ENCODE results near the gene OR4N5.
"Not testable (repeated sequence)": the region's sequence is repeated elsewhere in the genome, so short reads cannot be mapped to it uniquely, and the experiment has no call there.

Gene OR4N5, protein sequence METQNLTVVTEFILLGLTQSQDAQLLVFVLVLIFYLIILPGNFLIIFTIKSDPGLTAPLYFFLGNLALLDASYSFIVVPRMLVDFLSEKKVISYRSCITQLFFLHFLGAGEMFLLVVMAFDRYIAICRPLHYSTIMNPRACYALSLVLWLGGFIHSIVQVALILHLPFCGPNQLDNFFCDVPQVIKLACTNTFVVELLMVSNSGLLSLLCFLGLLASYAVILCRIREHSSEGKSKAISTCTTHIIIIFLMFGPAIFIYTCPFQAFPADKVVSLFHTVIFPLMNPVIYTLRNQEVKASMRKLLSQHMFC

DNA sequence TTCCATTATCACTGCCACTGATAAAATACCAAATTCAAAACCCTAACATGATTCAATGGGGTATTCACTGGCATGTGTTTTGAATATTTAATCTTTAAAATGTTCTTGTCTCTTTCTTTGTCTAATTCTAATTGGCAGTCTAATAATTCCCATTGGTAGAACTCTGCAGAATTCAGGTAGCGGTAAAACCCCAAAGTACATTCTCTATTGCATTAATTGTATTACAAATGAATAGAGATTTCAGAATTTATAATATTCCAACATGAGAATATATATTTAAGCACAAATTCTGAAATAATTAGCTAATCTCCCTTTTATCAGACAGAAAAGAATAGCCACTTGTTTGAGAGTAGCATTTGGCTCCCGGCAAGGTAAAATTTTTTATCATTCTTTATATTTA, at the start of gene OR4N5:
Gene OR4N5 (plus strand): TSS at position 301 of the 400 bp plus-strand sequence. CDS start 4,916 bp downstream, outside the sequence.
- DNase-seq, result no peak

DNA sequence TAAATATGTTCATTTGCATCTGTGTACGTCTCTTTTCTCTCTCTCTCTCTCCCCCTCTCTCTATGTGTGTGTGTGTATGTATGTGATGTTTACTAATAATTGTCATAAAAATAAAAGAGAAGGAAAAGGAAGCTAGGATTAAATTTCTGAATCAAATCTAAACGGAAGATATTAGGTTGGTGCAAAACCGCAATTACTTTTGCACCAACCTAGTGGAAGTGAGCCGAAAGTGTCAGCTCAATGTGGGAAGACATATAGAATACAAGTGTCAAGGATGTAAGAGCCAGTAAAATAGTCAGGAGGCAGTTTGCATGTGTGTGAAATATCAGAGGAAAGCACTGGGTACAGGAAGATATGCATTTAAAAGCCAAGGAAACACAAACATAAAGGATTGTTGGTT, 46.6 kb upstream of the OR4N5 start:
- no peak for DNase-seq

DNA sequence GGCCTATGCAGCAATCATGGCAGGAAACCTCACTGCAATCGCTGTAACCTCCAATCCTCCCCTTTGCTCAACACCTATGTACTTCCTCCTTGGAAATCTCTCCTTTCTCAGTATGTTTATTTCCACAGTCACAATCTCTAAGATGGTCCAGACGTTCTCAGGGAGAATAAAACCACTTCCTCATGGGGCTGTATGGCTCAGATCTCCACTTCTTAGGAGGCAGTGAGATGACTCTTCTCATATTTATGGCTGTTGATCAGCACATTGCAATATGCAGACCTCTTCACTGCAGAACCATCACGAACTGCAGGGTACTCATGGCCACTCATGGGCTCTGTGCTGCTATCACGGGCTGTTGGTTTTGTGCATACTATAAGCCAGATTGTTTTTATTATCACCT, 45.2 kb upstream of the OR4N5 start:
- no peak for DNase-seq

DNA sequence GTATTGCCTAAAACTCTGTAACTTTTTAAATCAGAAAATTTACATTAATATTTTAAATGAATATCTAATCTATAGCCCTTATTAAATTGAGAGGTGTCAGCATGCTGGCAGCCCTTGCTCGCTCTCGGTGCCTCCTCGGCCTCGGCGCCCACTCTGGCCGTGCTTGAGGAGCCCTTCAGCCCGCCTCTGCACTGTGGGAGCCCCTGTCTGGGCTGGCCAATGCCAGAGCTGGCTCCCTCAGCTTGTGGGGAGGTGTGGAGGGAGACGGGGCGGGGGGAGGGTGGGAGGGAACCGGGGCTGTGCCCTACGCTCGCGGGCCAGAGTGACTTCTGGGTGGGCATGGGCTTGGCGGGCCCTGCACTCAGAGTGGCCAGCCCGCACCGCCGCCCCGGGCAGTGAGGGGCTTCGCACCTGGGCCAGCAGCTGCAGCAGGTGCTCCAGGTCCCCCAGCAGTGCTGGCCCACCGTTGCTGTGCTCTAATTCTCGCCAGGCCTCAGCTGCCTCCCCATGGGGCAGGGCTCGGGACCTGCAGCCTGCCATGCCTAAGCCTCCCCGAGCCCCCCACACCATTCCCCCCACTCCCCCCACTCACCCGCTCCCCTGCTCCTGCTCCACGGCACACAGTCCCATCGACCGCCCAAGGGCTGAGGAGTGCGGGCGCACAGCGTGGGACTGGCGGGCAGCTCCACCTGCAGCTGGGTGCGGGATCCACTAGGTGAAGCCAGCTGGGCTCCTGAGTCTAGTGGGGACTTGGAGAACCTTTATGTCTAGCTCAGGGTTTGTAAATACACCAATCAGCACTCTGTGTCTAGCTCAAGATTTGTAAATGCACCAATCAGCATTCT, 39.5 kb upstream of the OR4N5 start:
- not testable (repeated sequence) for DNase-seq

DNA sequence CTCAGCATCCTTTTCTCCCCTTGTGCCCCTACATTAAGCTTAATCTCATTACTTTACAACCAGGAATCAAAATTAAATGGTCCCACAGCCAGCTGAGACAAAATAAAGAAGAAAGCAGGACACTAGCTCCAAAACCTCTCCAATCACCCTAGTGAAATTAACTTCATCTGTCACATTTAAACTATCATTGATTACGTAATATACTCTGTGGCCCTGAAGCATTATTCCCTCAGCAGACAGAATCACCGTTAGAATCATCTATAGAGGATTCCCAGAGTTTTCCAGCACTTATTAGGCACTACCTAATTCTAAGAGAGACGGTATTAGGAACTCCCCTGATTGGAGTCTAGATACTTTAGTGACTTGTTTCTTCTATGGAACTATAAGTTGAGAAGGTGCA, 28.2 kb upstream of the OR4N5 start, which contains the start of gene OR4K17:
Gene OR4K17 (plus strand): TSS at position 302 of the 400 bp plus-strand sequence. CDS start 6,761 bp downstream, outside the sequence.
- DNase-seq, result no peak

DNA sequence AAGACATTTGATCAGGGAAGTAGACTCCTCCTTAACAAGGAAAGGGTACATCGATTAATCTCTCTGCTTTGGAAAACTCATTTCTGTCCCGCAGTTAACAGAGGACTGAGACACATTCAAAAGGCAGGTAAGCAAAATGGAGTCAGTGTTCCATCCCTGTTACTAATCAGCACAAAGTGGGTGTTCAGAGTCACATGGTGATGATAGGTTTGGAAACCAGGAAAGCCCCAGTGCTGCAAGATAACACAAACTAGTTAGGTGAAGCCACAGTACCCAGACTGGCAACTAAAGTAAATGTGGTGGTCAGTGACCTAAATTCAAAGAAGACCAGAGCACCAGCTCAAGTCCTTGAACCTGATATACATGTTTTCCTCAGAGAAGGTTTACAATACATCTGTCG, 26.3 kb upstream of the OR4N5 start:
- no peak for DNase-seq

DNA sequence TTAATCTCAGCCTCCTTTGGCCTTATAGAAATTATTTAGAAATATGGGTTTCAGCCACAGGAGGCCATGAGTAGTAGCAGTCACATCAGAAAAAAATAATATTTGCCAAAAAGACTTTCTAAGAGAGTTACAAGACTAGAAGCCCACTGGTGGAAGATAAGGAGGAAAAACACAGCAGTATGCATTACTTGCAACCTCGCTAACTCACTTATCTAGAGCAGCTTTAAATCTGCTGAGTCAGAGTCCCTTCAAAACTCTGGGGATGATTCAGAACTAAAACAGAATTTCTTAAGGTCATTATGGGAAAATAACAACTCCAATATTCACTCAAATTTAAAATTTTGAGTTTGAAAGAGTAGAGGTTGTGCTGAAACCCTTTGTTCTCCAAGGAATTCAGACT, 21.9 kb upstream of the OR4N5 start:
- no peak for DNase-seq

DNA sequence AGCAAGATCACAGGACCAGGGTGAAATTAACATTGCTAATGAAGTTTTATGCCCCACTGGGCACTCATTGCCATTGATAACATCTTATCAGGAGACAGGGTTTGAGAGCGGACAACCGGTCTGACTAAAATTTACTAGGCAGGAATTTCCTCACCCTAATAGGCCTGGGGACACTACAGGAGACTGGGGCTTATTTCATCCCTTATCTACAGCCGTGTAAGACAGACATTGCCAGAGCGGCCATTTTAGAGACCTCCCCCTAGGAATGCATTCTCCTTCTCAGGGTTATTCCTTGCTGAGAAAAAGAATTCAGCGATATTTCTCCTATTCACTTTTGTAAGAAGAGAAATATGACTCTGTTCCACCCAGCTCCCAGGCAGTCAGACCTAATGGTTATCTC, 19.8 kb upstream of the OR4N5 start:
- no peak for DNase-seq

DNA sequence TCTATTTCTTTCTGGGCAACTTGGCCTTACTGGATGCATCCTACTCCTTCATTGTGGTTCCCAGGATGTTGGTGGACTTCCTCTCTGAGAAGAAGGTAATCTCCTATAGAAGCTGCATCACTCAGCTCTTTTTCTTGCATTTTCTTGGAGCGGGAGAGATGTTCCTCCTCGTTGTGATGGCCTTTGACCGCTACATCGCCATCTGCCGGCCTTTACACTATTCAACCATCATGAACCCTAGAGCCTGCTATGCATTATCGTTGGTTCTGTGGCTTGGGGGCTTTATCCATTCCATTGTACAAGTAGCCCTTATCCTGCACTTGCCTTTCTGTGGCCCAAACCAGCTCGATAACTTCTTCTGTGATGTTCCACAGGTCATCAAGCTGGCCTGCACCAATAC, 5.3 kb downstream of the OR4N5 start:
- no peak for DNase-seq

DNA sequence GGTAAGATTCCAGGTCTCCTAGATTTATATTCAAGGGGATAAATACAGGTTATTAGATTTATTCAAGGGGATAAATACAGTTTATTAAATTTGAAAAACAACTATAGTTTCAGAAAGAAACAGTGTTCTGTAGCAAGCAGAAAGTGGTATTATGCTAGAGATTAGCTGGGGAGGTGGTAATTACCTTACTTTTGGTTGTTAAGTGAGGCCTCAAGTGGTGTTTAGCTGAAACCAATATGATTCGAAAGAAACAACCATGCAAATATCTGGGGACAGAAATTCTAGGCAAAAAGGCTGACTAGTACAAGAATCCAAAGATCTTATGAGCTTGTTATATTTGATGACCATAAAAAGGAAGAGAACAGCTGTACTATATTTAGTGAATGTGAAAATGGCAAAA, 6.2 kb downstream of the OR4N5 start:
- DNase-seq, result no peak

DNA sequence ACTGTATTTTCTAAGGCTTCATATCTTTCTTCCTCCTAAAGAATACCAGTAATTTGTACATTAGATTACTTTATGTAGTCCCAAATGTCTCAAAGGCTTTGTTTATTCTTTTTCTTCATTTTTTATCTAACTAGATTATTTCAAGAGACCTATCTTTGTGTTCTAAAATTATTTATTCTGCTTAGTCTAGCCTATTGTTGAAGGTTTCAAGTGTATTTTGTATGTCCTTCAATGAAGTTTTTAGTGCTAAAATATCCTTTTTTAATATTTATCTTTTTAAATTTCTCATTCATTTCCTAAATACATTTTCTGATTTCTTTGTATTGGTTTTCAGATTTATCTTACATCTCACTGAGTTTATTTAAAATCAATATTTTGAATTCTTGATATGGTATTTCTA, 25.8 kb downstream of the OR4N5 start:
- no peak for DNase-seq

DNA sequence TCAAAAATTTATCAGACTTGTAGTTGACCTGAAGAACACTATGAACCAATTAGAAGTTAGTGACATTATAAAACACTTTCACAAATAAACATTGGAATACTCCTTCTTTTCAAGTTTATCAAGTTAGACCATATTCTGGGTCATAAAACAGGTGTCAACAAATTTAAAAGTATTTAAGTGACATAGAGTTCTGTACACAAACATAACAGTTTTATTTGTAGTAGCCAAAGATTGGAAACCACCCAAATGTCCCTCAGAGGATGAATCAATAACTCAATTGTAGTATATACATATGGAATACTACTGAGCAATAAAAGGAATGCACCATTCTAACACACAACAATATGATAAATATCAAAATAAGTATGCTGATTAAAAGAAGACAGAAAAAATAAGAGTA, 28.5 kb downstream of the OR4N5 start:
- no peak for DNase-seq

DNA sequence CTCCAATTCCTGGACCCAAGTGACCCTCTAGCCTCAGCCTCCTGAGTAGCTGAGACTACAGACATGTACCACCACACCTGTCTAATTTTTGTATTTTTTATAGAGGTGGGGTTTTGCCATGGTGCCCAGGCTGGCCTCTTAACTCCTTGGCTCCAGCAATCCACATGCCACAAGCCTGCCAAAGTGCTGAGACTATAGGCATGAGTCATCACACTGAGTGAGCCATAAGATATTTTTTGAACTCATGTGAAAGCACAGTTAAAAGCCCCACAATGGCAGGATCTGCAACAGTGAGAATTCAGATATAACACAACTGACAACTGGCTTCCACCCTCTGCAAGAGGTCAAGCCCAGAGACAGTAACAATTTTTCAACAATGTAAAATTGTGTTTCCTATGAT, 31.2 kb downstream of the OR4N5 start:
- not testable (repeated sequence) for DNase-seq

DNA sequence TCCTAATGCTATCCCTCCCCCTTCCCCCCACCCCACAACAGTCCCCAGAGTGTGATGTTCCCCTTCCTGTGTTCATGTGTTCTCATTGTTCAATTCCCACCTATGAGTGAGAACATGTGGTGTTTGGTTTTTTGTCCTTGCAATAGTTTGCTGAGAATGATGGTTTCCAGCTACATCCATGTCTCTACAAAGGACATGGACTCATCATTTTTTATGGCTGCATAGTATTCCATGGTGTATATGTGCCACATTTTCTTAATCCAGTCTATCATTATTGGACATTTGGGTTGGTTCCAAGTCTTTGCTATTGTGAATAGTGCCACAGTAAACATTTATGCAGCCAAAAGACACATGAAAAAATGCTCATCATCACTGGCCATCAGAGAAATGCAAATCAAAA, 35.6 kb downstream of the OR4N5 start:
- not testable (repeated sequence) for DNase-seq

DNA sequence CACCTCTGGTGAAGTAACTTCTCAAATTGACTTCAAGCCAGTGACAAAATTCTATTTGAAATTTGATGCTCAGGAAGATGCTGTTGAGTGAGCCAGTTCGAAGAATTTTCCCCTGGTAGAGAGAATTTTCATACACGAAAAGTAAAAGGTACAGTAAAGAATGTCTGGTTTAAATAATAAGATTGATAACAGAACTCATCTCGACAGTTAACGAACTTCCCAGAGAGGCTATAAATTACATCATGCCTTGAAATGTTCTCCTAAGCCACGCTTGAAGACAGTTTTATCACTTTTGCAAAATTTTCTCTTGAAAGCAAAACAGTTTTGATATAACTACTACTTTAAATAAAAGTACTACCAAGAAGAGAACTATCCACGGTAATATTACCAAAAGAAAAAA, 37.7 kb downstream of the OR4N5 start:
- DNase-seq, result no peak

DNA sequence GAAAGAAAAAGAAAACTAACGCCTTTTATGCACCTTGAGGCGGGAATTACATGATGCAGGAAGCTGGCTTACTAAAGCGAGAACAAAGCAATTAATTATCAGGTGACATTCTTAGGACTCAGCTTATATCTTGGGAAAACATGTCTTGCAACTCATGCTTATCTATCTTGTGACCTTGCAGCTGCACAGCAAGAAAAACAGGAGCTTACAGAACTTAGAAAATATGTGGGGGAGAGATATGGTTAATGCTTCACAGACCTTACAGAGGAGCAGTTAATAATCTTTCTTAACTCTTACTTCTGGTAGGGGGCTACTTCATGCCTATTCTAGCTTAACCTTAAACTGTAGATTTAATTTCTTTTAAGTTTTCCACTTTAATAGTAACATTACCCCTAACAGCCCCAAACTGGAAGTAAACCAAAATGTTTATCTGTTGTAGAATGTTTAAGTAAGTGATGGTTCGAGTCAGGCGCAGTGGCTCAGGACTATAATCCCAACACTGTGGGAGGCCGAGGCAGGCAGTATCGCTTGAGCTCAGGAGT, 38.9 kb downstream of the OR4N5 start:
- no peak for DNase-seq

DNA sequence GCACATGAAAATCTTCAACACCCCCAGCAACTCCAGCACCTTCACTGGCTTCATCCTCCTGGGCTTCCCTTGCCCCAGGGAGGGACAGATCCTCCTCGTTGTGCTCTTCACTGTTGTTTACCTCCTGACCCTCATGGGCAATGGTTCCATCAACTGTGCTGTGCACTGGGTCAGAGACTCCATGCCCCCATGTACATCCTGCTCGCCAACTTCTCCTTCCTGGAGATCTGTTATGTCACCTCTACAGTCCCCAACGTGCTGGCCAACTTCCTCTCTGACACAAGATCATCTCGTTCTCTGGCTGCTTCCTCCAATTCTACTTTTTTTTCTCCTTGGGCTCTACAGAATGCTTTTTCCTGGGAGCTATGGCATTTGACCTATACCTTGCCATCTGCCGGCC, 40.6 kb downstream of the OR4N5 start:
- DNase-seq, result no peak

DNA sequence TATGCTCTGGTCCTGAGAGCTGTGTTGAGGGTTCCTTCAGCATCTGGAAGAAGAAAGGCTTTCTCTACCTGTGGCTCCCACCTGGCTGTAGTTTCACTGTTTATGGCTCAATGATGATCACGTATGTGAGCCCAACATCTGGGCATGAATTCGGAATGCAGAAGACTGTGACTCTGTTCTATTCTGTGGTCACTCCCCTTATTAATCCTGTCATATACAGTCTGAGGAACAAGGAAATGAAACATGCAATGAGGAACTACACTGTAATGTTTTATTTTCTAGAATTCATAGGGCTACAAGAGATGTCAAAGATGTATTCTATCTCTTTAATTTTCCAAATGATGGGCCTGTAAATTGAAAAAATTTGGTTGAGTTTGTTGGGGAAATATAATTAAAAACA, 41.3 kb downstream of the OR4N5 start:
- DNase-seq, result no peak

DNA sequence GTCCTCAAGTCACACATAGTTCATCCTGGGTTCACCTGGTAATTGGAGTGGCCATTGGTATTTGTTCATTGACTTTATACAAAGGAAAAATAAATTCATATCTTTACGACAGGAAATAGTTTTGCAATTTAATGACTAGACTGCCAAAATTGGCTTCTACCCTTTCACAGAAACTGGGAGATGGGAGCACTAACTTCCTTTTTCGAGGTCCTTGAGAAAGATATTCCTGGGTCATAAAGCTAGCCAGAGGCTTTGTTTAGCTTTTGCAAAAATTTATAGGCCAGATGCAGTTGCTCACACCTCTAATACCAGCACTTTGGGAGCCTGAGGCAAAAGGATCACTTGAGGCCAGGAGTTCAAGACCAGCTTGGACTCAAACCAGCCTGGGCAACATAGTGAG, 41.9 kb downstream of the OR4N5 start:
- no peak for DNase-seq

DNA sequence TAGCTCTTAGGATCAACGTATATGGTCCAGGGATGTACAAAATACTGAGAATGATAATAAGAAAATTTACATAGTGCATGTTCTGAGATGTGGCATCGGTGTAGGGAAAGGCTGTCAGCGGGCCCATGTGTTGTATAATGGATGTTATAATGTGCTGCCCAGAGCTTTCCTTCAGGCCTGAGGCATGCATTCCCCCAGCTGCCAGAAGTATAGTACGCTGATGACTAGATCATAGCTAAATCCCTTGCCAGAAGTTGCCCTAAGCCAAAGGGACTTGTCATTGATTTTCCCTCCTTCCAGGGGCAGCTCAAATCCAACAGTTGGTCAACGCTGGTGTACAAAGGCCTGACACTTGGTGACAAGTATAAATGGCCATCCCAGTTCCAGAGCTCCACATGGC, 45.6 kb downstream of the OR4N5 start:
- no peak for DNase-seq

DNA sequence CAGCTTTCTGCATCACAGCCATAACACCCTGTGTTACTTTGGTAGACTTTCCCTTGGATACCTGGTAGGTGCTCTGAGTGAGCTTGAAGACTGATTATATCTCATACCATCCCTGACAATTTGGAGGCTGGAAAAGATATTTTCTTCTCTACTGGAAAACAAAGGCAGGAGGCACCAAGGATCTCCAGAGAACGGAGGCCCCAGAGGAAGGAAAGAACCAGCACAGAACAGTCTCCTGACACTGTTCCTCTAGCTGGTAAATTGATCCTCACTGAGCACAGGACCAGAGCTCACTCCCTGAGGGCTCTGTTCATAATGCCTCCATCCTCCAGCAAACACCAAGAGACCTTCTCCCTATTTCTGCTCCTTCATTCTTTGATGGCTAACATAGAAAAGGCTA, 52.0 kb downstream of the OR4N5 start, which contains the start of gene OR11G2:
Gene OR11G2 (plus strand): TSS at position 301 of the 400 bp plus-strand sequence. CDS start 6,542 bp downstream, outside the sequence.
- DNase-seq, result no peak

DNA sequence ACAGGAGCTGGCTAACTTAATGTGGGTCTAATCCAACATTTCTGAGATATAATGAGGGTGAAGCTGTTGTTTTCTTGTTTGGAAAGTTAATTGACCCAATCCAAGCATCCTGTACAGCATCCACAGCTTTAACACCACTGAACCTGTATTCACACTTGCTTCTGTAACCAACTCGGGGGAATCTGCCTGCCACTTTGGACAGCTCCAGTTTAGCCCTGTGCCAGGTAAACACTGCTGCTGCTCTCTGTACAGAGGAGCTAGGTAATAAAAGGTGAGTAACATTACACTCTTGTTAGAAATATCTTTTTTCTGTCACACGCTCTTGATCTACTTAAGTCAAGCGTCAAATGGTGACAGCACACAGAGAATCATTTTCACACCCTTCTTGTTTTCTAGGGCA, 52.8 kb downstream of the OR4N5 start:
- no peak for DNase-seq

DNA sequence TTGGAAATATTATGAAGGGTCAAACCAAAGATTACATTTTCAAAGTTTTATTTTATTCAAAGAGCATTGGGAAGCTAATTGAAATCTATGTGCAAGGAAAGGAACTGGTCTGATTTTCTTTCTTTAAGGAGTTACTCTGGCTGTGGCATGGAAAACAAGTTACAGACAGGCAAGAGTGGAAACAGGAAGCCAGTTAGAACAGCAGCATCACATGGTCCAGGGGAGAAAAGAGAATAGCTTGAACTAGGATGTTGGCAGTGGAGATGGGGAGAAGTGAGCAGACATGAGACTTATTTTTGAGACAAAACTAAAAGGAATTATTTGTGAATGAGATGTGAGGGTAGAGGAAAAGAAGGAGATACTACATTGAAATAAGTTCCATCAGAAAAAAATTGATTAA, 55.5 kb downstream of the OR4N5 start:
- no peak for DNase-seq

All from NCI-H1092 treated with DMSO at 0.1 percent for 48 hours (cell line).